DOHH2 (cell line): Measurements from ENCODE around the gene CREB1.

Experiments used
- H3F3A ChIP-seq: fragments of 200-600 bp; sonication (generic), shearing (Covaris generic); 2 replicates; pipeline ENCODE4 v1.6.0; 2016; ENCODE audit warnings: antibody characterized with exemption, mild to moderate bottlenecking; ENCODE audit not compliant: control insufficient read depth, insufficient read depth
- H3K27ac ChIP-seq: fragments of 200-600 bp; sonication (generic); 2 replicates; pipeline ENCODE4 v1.5.1; 2014; ENCODE audit warnings: low read depth, mild to moderate bottlenecking, low read length, moderate library complexity
- H3K27me3 ChIP-seq: fragments of 200-600 bp; sonication (generic); 2 replicates; pipeline ENCODE4 v1.6.1; 2014; ENCODE audit warnings: mild to moderate bottlenecking, low read length, mixed read lengths; ENCODE audit not compliant: control insufficient read depth
- H3K36me3 ChIP-seq: fragments of 200-600 bp; sonication (generic); 2 replicates; pipeline ENCODE4 v1.6.1; 2014; ENCODE audit warnings: mild to moderate bottlenecking, low read length, moderate library complexity, mixed read lengths; ENCODE audit not compliant: control insufficient read depth
- H3K4me1 ChIP-seq: fragments of 200-600 bp; sonication (generic); 2 replicates; pipeline ENCODE4 v1.6.1; 2014; ENCODE audit warnings: mild to moderate bottlenecking, low read length, mixed read lengths; ENCODE audit not compliant: control insufficient read depth
- H3K4me2 ChIP-seq: fragments of 200-600 bp; sonication (generic); 2 replicates; pipeline ENCODE4 v1.6.0; 2014; ENCODE audit warnings: mild to moderate bottlenecking, low read length, moderate library complexity
- H3K4me3 ChIP-seq: fragments of 200-600 bp; sonication (generic); 2 replicates; pipeline ENCODE4 v1.5.1; 2014; ENCODE audit warnings: mild to moderate bottlenecking, low read length, mixed read lengths
- H3K79me2 ChIP-seq: fragments of 200-600 bp; sonication (generic); 2 replicates; pipeline ENCODE4 v1.6.1; 2014; ENCODE audit warnings: mild to moderate bottlenecking, low read length, mixed read lengths; ENCODE audit not compliant: control insufficient read depth
- H3K9me2 ChIP-seq: fragments of 200-600 bp; sonication (generic); replicated peaks from 2 replicates; pipeline ENCODE4 v1.6.1; 2014; ENCODE audit warnings: mild to moderate bottlenecking, low read length, mixed read lengths; ENCODE audit not compliant: control insufficient read depth
- H3K9me3 ChIP-seq: fragments of 200-600 bp; sonication (generic); 2 replicates; pipeline ENCODE4 v1.6.1; 2014; ENCODE audit warnings: antibody characterized with exemption, low read length, mixed read lengths; ENCODE audit not compliant: control insufficient read depth, insufficient read depth
- H4K20me1 ChIP-seq: fragments of 200-600 bp; sonication (generic); 2 replicates; pipeline ENCODE4 v1.6.0; 2014; ENCODE audit warnings: low read depth, mild to moderate bottlenecking, antibody characterized with exemption, low read length, moderate library complexity; ENCODE audit not compliant: control insufficient read depth, insufficient read depth
- EZH2phosphoT487 ChIP-seq: fragments of 200-600 bp; sonication (generic); IDR thresholded peaks from 2 replicates; pipeline ENCODE4 v1.6.1; 2017; ENCODE audit warnings: borderline replicate concordance, mild to moderate bottlenecking, antibody characterized with exemption, low read length, moderate library complexity, mixed read lengths
- TF ChIP-seq, protein P1 (sequence below): fragments of 200-600 bp; sonication (generic); IDR thresholded peaks from one replicate; pipeline ENCODE4 v1.5.1; 2014; ENCODE audit warnings: antibody characterized with exemption, mild to moderate bottlenecking, low read depth, low read length; ENCODE audit not compliant: poor library complexity, severe bottlenecking

Gene CREB1

DNA sequence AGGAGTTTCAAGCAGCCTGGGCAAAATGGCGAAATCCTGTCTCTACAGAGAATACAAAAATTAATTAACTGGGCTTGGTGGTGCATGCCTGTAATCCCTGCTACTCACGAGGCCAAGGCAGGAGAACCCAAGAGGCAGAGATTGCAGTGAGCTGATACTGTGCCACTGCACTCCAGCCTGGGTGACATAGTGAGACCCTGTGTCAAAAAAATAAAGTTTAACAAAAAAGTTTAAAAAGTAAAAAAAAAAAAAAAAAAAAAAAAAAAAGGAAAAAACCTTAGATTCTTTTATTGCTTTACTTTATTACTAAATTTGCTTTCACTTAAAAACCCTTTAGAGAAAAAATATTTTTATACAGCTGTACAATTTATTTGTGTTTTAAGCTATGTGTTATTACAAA lies 10.7 kb downstream of the CREB1 start:
- Histone ChIP-seq H3K27ac (no peak overlapping the region), H3K4me2 (no peak overlapping the region), H3F3A (0 out of 2 replicates have a peak, but pooled peaks cover 3% of the 10 kb centered on the region), H3K27me3 (no peaks in the 10 kb centered on the region), H3K9me2 (no peaks in the 10 kb centered on the region), H3K79me2 (peaks cover 99% of the 10 kb centered on the region), H3K4me1 (peaks cover 1% of the 10 kb centered on the region), H3K9me3 (no peaks in the 10 kb centered on the region), H3K4me3 (no peak overlapping the region), H3K36me3 (peaks cover 26% of the 10 kb centered on the region), H4K20me1 (peaks cover 7% of the 10 kb centered on the region)
- TF ChIP-seq, protein P1, sequence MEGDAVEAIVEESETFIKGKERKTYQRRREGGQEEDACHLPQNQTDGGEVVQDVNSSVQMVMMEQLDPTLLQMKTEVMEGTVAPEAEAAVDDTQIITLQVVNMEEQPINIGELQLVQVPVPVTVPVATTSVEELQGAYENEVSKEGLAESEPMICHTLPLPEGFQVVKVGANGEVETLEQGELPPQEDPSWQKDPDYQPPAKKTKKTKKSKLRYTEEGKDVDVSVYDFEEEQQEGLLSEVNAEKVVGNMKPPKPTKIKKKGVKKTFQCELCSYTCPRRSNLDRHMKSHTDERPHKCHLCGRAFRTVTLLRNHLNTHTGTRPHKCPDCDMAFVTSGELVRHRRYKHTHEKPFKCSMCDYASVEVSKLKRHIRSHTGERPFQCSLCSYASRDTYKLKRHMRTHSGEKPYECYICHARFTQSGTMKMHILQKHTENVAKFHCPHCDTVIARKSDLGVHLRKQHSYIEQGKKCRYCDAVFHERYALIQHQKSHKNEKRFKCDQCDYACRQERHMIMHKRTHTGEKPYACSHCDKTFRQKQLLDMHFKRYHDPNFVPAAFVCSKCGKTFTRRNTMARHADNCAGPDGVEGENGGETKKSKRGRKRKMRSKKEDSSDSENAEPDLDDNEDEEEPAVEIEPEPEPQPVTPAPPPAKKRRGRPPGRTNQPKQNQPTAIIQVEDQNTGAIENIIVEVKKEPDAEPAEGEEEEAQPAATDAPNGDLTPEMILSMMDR, result no peak
- no peak for TF ChIP-seq EZH2phosphoT487

DNA sequence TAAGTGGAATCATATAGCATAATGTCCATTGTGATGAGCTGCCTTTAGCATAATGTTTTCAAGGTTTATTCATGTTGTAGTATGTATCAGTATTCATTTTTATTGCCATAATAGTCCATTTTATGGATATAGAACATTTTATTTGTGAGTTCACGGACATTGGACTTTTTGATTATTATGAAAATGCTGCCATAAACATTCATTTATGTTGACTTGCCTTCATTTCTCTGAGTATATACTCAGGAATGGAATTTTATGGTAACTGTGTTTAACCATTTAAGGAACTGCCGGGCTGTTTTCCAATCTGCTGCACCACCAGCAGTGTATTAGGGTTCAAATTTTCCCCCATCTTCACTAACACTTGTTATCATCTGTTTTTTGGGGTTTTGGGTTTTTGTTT lies 12.2 kb downstream of the CREB1 start:
- H4K20me1 ChIP-seq, result peaks cover 7% of the 10 kb centered on the region
- H3K79me2 ChIP-seq, result peaks cover 99% of the 10 kb centered on the region
- H3K4me1 ChIP-seq, result no peaks in the 10 kb centered on the region
- 0 out of 2 replicates have a peak, but pooled peaks cover 3% of the 10 kb centered on the region for H3F3A ChIP-seq
- peaks cover 24% of the 10 kb centered on the region for H3K36me3 ChIP-seq
- no peaks in the 10 kb centered on the region for H3K27me3 ChIP-seq
- H3K27ac ChIP-seq, result no peak overlapping the region
- no peak overlapping the region for H3K4me3 ChIP-seq
- no peaks in the 10 kb centered on the region for H3K9me2 ChIP-seq
- no peak overlapping the region for H3K4me2 ChIP-seq
- no peaks in the 10 kb centered on the region for H3K9me3 ChIP-seq
- no peak for TF ChIP-seq EZH2phosphoT487
- TF ChIP-seq, protein P1, result no peak

DNA sequence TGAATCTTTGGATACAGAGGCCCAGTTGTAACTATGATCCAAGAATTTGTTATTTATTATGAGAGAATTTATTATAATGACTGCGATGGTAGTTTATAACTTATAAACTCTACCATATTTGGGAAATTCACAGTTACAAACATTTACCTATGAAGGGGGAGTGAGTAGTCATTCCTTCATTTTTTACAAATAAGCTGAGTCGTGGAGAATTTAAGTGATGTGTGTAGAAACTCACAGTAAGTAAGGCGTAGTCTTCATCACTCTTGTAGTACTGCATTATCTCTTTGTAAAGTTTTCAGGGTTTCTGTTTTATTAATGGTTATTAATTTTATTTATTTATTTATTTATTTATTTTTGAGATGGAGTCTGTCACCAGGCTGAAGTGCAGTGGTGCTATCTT lies 13.5 kb downstream of the CREB1 start:
- no peak overlapping the region for H3K4me2 ChIP-seq
- H3K4me3 ChIP-seq, result no peak overlapping the region
- H3K36me3 ChIP-seq, result peaks cover 14% of the 10 kb centered on the region
- H3K79me2 ChIP-seq, result peaks cover 99% of the 10 kb centered on the region
- peaks cover 4% of the 10 kb centered on the region for H3K4me1 ChIP-seq
- peaks cover 2% of the 10 kb centered on the region; the same call in 1 of the 2 replicates for H3F3A ChIP-seq
- H4K20me1 ChIP-seq, result peaks cover 7% of the 10 kb centered on the region
- TF ChIP-seq EZH2phosphoT487, result no peak
- TF ChIP-seq, protein P1, result no peak
- H3K9me2 ChIP-seq, result no peaks in the 10 kb centered on the region
- no peaks in the 10 kb centered on the region for H3K9me3 ChIP-seq
- no peaks in the 10 kb centered on the region for H3K27me3 ChIP-seq
- no peak overlapping the region for H3K27ac ChIP-seq

DNA sequence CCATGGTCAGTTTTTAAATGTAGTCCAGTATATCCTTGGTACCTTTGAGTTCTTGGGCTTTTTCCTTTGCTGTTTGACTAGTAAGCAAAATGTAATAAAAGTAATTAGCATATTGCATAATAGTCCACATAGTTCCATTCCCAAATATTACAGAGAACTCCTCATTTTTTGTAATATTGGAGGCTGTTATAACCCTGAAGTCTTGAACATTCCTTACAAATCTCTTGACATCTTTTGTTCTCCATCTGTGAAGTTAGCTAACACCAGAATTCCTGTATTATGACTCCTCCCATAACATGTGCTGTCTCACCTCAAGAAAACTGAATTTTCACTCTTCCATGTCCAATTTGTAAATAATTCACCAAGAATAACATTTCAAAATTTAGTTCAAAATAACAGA lies 17.1 kb downstream of the CREB1 start:
- H3K27ac ChIP-seq, result no peak overlapping the region
- H4K20me1 ChIP-seq, result peaks cover 3% of the 10 kb centered on the region; the same call in 1 of the 2 replicates
- H3K4me3 ChIP-seq, result no peak overlapping the region

More for the DNA sequence above, 17.1 kb downstream of the CREB1 start:
- H3K36me3 ChIP-seq, result peaks cover 10% of the 10 kb centered on the region
- H3K9me2 ChIP-seq, result no peaks in the 10 kb centered on the region
- TF ChIP-seq, protein P1, result no peak
- no peak for TF ChIP-seq EZH2phosphoT487
- H3K27me3 ChIP-seq, result no peaks in the 10 kb centered on the region
- H3K4me2 ChIP-seq, result no peak overlapping the region
- H3K9me3 ChIP-seq, result no peaks in the 10 kb centered on the region
- peaks cover 2% of the 10 kb centered on the region; the same call in 1 of the 2 replicates for H3F3A ChIP-seq
- peaks cover 4% of the 10 kb centered on the region for H3K4me1 ChIP-seq
- H3K79me2 ChIP-seq, result peaks cover 99% of the 10 kb centered on the region
